ENCODE measurements around the gene ITGA1.
"Not testable (repeated sequence)": the region's sequence is repeated elsewhere in the genome, so short reads cannot be mapped to it uniquely, and the experiment has no call there.

ITGA1 gene

GRCh38 chr5:52956014-52956413 is 168.3 kb downstream of the ITGA1 start:
- no peak for DNase-seq (ENCODE audit: low read depth in 2 of 2)

GRCh38 chr5:52956915-52957747 is 169.4 kb downstream of the ITGA1 start:
- no peak for DNase-seq (ENCODE audit: low read depth in 2 of 2)

- DNase-seq (ENCODE audit: low read depth in 2 of 2) = no peak
These were observed 173.6 kb downstream of the ITGA1 start for GRCh38 chr5:52961274-52961681.

- no peak for DNase-seq (ENCODE audit: low read depth in 2 of 2)
These were observed 175.9 kb downstream of the ITGA1 start for GRCh38 chr5:52963636-52964035.

GRCh38 chr5:52964138-52964537 is 176.4 kb downstream of the ITGA1 start:
- DNase-seq (ENCODE audit: low read depth in 2 of 2) = no peak

GRCh38 chr5:52976157-52976556 is 188.4 kb downstream of the ITGA1 start:
- DNase-seq (ENCODE audit: low read depth in 2 of 2) = not testable (repeated sequence)

- DNase-seq (ENCODE audit: low read depth in 2 of 2) = no peak
These were observed 189.7 kb downstream of the ITGA1 start for GRCh38 chr5:52977264-52977897.

GRCh38 chr5:52981507-52981906 is 193.8 kb downstream of the ITGA1 start:
- no peak for DNase-seq (ENCODE audit: low read depth in 2 of 2)

GRCh38 chr5:52983731-52984636 is 196.3 kb downstream of the ITGA1 start:
- DNase-seq (ENCODE audit: low read depth in 2 of 2) = no peak

- DNase-seq (ENCODE audit: low read depth in 2 of 2) = no peak
These were observed 197.6 kb downstream of the ITGA1 start for GRCh38 chr5:52985306-52985705.

- no peak for DNase-seq (ENCODE audit: low read depth in 2 of 2)
These were observed 200.1 kb downstream of the ITGA1 start for GRCh38 chr5:52987711-52988331.

- DNase-seq (ENCODE audit: low read depth in 2 of 2) = no peak
These were observed 200.8 kb downstream of the ITGA1 start for GRCh38 chr5:52988335-52989024.

- DNase-seq (ENCODE audit: low read depth in 2 of 2) = peak in 1 of 2 donors; percentile 11
These were observed 201.5 kb downstream of the ITGA1 start, which contains the start of gene ITGA2 for GRCh38 chr5:52989025-52989780. ITGA2 (plus strand) TSS chr5:52989352; CDS start chr5:52989469, 117 bp downstream.

- no peak for DNase-seq (ENCODE audit: low read depth in 2 of 2)
These were observed 202.2 kb downstream of the ITGA1 start for GRCh38 chr5:52989781-52990527.

- DNase-seq (ENCODE audit: low read depth in 2 of 2) = no peak
These were observed 202.8 kb downstream of the ITGA1 start for GRCh38 chr5:52990528-52990925.

GRCh38 chr5:52993367-52993766 is 205.7 kb downstream of the ITGA1 start:
- DNase-seq (ENCODE audit: low read depth in 2 of 2) = no peak

GRCh38 chr5:52994266-52994665 is 206.6 kb downstream of the ITGA1 start:
- no peak for DNase-seq (ENCODE audit: low read depth in 2 of 2)

GRCh38 chr5:52995095-52995494 is 207.4 kb downstream of the ITGA1 start:
- no peak for DNase-seq (ENCODE audit: low read depth in 2 of 2)

GRCh38 chr5:52995914-52996313 is 208.2 kb downstream of the ITGA1 start:
- no peak for DNase-seq (ENCODE audit: low read depth in 2 of 2)

- DNase-seq (ENCODE audit: low read depth in 2 of 2) = no peak
These were observed 209.3 kb downstream of the ITGA1 start for GRCh38 chr5:52996979-52997378.
